Right renal cortex interstitium (tissue), 3 donors: ENCODE results near the gene PPA1. TPM values are rescaled to one million over a fixed set of nuclear protein-coding genes. Genes with fewer than 3 reads are reported as not detected.
"Not testable (repeated sequence)": the region's sequence is repeated elsewhere in the genome, so short reads cannot be mapped to it uniquely, and the experiment has no call there.

Experiments used
- DNase-seq, 3 donors: peaks; one replicate each; pipeline ENCODE4 v3.0.0-alpha.2; 2013; ENCODE audit warnings: low read depth in 3 of 3, low spot score in 2 of 3
- polyA plus RNA-seq, 3 donors: library from polyadenylated mRNA; unstranded; fragments of 120-200 nt; gene quantifications; one replicate each; pipeline ENCODE4 v1.2.1, GENCODE V29; 2013; ENCODE audit not compliant: insufficient read length in 3 of 3

The PPA1 gene
- 100 to 1,000 TPM in 2 of 3 donors, 10 to 100 TPM in 1; 99.4 to 112 (median 103) TPM for polyA plus RNA-seq

GRCh38 chr10:70233109-70233938, at the start of gene PPA1:
Gene PPA1, minus strand, starts transcription at chr10:70233429. Its CDS starts 102 bp downstream, at chr10:70233327.
- DNase-seq, result peak; percentile 83 to 92 (median 87)

DNA sequence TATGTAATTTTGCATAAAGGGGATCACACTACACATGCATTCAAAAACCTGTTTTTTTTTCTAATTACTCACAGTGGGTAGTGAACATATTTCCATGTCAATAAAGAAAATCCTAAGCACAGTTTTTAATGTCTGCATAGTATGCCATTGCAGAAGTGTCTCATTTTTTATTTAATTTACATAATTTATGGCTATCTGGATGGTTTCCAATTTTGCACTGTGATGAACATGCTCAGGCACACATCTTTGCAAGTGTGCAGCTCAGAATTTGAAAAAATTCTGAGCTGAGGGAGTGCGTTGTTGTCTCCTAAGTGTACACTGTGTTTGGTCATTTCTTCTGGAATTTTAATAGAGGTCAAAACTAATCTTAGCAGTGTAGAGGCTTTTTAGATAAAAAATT, 48.4 kb upstream of the PPA1 start:
- DNase-seq, result no peak

DNA sequence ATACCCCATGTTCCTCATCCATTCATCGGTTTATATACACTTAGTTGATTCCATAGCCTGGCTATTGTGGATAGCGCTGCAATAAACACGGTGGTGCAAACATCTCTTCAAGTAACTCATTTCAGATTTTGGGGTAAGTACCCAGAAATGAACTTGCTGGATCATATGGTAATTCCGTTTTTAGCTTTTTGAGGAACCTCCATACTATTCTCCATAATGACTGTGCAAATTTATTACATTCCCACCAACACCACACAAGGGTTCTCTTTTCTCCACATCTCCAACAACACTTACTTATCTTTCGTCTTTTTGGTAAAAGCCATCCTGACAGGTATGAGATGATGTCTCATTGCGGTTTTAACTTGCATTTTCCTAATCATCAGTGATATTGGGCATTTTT, 46.9 kb upstream of the PPA1 start:
- no peak for DNase-seq

DNA sequence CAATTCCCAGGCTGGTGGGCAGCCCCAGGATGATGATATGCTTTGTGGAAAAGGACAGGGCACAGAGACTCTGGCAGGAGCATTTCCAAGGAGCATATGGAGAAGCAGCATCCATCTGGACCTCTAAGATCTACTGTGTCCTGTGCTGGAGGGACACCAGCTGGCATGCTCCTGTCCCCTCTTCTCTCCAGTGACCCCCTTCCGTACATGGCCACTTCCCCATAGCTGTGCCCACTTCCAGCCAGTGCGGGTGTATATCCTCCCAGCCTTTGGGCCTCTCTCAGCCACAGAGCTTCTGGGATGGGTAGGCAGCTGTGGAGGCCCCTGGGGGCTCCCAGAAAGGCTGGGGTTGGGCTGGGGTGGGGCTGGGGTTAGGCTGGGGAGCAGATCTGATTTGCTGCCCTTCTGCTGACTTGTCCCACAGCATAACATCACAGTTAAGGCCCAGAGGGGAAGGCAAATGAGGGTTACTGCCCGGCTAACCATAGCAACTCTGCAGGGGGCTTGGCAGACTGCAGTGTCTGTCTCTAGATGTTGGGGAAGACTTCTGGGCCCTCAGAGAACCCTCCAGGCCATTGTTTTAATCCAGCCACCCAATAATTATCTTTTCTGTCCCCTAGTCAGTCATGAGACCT, 44.3 kb upstream of the PPA1 start:
- no peak for DNase-seq

DNA sequence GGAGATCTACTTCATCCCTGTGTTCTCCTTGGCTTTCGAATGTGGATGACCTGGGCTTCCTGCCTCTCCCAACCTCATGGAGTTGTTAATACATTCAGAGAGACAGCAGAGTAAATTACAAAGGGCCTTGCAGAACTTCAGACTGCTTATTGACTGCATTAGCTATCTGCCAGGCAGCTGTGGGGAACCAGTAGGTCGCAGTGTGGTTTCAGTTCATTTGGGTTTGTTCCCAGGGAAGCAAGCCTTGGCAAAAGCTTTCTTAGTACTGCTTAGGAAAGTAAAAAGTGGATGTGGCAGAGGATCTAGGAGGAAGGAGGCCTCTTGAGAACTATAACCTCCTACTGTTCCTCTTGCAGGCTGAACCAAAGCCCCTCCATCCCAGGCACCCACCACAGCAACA, 41.4 kb upstream of the PPA1 start:
- no peak for DNase-seq

DNA sequence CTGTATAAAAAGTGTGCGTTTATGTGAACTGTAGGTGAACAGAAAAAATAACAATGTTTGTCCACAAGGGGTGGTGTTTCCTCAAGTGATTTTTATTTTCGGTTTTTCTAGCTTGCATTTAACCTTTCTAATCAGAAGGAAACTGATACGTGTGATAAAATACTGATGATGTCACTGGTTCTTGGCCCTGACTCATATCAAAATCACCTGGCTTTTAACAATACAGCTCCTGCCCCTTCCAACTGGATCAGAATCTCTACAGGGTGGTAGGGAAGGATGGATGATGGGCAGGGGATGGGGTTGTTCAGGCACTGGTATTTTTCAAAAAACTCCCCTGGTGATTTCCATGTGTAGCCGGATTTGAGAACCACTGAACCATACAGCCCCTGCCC, 39.7 kb upstream of the PPA1 start:
- DNase-seq, result no peak

DNA sequence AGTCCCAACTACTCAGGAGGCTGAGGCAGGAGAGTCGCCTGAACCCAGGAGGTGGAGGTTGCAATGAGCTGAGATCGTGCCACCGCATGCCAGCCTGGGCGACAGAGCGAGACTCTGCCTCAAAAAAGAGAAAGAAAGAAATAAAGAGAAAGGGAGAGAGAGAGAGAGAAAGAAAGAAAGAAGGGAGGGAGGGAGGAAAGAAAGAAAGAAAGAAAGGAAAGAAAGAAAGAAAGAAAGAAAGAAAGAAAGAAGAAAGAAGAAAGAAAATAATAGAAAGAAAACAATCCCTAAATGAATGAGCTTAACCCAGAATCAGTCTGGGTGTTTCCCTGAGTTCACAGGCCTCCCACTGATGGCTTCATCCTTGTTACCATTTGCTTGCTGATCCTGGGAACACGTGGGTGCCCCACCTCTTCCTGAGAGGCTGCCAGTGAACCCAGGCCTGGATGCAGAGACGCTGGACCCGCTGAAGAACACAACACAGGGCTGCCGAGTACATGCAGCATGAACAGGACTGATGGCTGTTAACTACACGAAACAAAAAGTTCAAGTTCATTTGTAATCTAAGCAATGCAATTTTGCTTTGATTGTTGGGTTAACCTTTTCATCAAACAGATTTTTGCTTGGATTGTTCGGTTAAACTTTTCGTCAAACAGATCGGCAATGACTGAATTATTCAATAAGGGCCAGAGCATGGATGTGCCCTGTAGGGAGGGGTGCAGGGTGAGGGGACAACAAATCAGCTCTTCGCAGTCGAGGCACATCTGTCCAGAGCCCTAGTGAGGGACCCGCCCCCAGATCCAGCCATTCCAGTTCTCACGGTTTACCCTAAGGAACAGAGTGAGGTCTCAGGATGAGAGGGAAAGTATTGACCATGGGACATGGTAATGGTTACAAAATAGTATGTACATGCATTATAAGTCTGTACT, 39.0 kb upstream of the PPA1 start:
- no peak for DNase-seq

DNA sequence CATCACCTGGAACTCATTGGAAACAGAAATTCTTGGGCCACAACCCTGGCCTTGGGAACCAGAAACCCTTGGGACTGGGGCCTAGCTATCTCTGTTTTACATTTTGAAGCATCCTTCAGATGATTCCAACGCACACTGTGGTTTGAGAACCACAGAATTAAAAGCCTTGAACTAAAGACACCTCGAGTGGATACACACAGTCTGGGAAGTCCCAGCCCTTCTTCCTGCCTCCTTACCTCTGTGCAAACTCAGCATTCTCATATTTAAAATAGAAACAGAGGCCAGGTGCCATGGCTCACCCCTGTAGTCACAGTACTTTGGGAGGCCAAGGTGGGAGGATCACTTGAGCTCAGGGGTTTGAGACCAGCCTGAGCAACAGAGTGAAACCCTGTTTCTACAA, 37.7 kb upstream of the PPA1 start:
- no peak for DNase-seq

- DNase-seq, result no peak
These were observed 36.5 kb upstream of the PPA1 start for GRCh38 chr10:70269741-70270140.

GRCh38 chr10:70268376-70268775, 35.1 kb upstream of the PPA1 start:
- no peak for DNase-seq

- DNase-seq, result no peak
These were observed 34.1 kb upstream of the PPA1 start for GRCh38 chr10:70267161-70267933.

GRCh38 chr10:70266701-70267100, 33.5 kb upstream of the PPA1 start:
- DNase-seq, result no peak

DNA sequence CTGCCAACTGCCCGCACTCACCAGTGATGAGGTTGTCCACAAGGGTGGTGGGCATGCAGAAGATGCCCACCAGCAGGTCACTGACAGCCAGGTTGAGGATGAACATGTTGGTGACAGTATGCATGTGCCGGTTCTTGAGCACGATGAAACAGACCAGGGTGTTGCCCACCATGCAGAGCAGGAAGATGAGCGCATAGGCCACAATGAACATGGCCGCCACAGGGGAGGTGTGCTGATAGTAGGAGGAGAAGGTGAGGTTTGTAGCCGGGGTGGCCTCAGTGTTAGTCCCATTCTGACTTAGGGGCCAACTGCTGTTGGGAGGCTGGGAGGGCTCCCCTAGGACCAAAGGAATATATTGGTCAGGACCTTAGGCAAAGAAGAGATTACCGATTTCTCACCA, 32.8 kb upstream of the PPA1 start:
- no peak for DNase-seq

DNA sequence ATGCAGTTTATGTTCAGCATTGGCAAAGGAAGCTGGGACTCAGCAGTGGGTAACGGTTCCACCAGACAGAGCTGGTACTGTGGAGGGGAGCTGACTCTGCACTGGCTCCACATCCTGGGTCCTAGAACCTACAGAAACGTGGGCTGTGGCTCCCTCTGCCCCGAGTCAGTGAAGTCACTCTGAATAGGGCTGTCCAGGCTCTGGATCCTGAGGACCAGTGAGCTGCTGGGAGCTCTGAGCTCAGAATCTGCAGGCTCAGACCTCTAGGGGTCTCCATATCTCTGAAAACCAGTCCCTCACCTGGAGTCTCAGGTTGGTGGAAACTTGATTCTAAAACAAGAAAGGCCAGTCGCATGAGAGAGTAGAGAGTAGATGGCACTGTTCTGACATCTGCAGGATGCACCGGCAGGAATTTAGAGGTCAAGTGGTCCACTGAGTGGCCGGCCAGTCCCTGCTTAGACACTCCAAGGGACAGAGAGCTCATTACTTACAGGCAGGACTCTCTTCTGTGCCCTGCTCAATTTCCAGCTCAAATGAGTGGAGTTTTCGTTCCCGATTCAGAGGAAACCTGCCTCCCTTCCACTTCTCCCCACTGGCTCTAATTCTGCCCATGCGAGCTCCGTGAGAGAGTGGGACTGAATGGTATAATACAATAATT, 31.9 kb upstream of the PPA1 start:
- no peak for DNase-seq

- no peak for DNase-seq
These were observed 27.5 kb upstream of the PPA1 start for GRCh38 chr10:70260734-70261133.

GRCh38 chr10:70260259-70260658, 27.0 kb upstream of the PPA1 start:
- DNase-seq, result no peak

- DNase-seq, result no peak
These were observed 25.0 kb upstream of the PPA1 start for GRCh38 chr10:70258216-70258615.

DNA sequence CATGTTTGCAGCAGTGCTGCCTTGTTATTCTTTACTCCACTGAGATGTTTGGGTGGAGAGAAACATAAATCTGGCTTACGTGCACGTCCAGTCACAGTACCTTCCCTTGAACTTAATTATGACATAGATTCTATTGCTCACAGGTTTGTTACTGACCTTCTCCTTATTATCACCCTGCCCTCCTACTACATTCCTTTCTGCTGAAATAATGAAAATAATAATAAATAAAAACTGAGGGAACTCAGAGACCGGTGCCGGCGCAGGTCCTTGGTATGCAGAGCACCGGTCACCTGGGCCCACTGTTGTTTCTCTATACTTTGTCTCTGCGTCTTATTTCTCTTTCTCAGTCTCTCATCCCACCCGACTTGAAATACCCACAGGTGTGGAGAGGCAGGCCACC, 24.6 kb upstream of the PPA1 start:
- DNase-seq, result not testable (repeated sequence)

DNA sequence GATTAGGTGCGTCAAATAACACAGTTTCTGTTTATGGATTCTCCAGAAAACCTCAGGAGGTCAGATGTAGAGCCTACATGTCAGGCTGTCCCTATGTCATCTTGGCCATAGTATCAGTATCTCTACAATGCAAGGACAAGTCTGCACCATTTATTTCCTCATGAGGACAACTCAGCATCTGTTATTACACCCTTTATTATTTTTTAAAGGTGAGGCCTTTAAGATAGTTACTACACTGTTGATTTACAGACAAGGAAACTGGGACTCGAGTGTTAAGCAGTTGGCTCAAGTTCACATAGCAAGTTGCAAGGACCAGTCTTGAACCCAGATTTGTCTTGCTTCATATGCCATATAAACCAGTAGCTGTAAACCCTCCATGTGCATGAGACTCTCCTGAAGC, 23.2 kb upstream of the PPA1 start:
- no peak for DNase-seq
